Loucy (cell line): Measurements from ENCODE around the gene CNTNAP2.

Experiments used
- H2AFZ ChIP-seq: fragments of 200-600 bp; sonication (generic); 2 replicates; pipeline ENCODE4 v1.6.0; 2016; ENCODE audit warnings: antibody characterized with exemption, mild to moderate bottlenecking, low read length, moderate library complexity
- H3F3A ChIP-seq: fragments of 200-600 bp; 2 replicates; pipeline ENCODE4 v1.6.0; 2016; ENCODE audit warnings: antibody characterized with exemption, low read depth, mild to moderate bottlenecking
- H3K27me3 ChIP-seq: fragments of 200-600 bp; sonication (generic); 2 replicates; pipeline ENCODE4 v1.6.1; 2014; ENCODE audit warnings: low read length, mild to moderate bottlenecking; ENCODE audit not compliant: insufficient read depth, poor library complexity, severe bottlenecking
- H3K36me3 ChIP-seq: fragments of 200-600 bp; sonication (generic); 2 replicates; pipeline ENCODE4 v1.6.1; 2016; ENCODE audit warnings: low read length; ENCODE audit not compliant: insufficient read depth
- H3K4me1 ChIP-seq: fragments of 200-600 bp; sonication (generic); 2 replicates; pipeline ENCODE4 v1.5.1; 2014; ENCODE audit warnings: low read length, mild to moderate bottlenecking; ENCODE audit not compliant: insufficient read depth, poor library complexity, severe bottlenecking
- H3K4me2 ChIP-seq: fragments of 200-600 bp; sonication (generic); 2 replicates; pipeline ENCODE4 v1.6.0; 2014; ENCODE audit warnings: antibody characterized with exemption, low read length, low read depth, mild to moderate bottlenecking; ENCODE audit not compliant: poor library complexity, severe bottlenecking
- H3K4me3 ChIP-seq: fragments of 200-600 bp; sonication (generic); 2 replicates; pipeline ENCODE4 v1.5.1; 2014; ENCODE audit warnings: low read length, mild to moderate bottlenecking, mixed read lengths; ENCODE audit not compliant: poor library complexity, severe bottlenecking
- H3K79me2 ChIP-seq: fragments of 200-600 bp; sonication (generic); 2 replicates; pipeline ENCODE4 v1.6.1; 2014; ENCODE audit warnings: low read length; ENCODE audit not compliant: insufficient read depth
- H3K9ac ChIP-seq: fragments of 200-600 bp; sonication (generic); 2 replicates; pipeline ENCODE4 v1.6.0; 2014; ENCODE audit warnings: mild to moderate bottlenecking, low read depth, low read length, moderate library complexity; ENCODE audit not compliant: poor library complexity, severe bottlenecking
- H3K9me2 ChIP-seq: fragments of 200-600 bp; sonication (generic); replicated peaks from 2 replicates; pipeline ENCODE4 v1.6.1; 2016; ENCODE audit warnings: low read depth, low read length, mixed read lengths
- H3K9me3 ChIP-seq: fragments of 200-600 bp; sonication (generic); 2 replicates; pipeline ENCODE4 v1.6.1; 2014; ENCODE audit warnings: mild to moderate bottlenecking, antibody characterized with exemption, low read length, low read depth; ENCODE audit not compliant: insufficient read depth
- H4K20me1 ChIP-seq: fragments of 200-600 bp; sonication (generic); 2 replicates; pipeline ENCODE4 v1.6.0; 2014; ENCODE audit warnings: antibody characterized with exemption, low read length, mild to moderate bottlenecking; ENCODE audit not compliant: insufficient read depth, poor library complexity, severe bottlenecking
- EZH2phosphoT487 ChIP-seq: fragments of 200-600 bp; IDR thresholded peaks from 2 replicates; pipeline ENCODE4 v1.6.1; 2018; ENCODE audit warnings: antibody characterized with exemption, mild to moderate bottlenecking, moderate library complexity, borderline replicate concordance
- TF ChIP-seq, protein P1 (sequence below): fragments of 200-600 bp; sonication (generic); conservative IDR thresholded peaks from 2 replicates; pipeline ENCODE4 v1.5.1; 2014; ENCODE audit warnings: mild to moderate bottlenecking, antibody characterized with exemption, low read length

Gene CNTNAP2

GRCh38 chr7:147170341-147171012 lies 1053.9 kb downstream of the CNTNAP2 start:
- Histone ChIP-seq H3K4me2 (no peak overlapping the region), H3K9ac (no peak overlapping the region)
- TF ChIP-seq, protein P1, sequence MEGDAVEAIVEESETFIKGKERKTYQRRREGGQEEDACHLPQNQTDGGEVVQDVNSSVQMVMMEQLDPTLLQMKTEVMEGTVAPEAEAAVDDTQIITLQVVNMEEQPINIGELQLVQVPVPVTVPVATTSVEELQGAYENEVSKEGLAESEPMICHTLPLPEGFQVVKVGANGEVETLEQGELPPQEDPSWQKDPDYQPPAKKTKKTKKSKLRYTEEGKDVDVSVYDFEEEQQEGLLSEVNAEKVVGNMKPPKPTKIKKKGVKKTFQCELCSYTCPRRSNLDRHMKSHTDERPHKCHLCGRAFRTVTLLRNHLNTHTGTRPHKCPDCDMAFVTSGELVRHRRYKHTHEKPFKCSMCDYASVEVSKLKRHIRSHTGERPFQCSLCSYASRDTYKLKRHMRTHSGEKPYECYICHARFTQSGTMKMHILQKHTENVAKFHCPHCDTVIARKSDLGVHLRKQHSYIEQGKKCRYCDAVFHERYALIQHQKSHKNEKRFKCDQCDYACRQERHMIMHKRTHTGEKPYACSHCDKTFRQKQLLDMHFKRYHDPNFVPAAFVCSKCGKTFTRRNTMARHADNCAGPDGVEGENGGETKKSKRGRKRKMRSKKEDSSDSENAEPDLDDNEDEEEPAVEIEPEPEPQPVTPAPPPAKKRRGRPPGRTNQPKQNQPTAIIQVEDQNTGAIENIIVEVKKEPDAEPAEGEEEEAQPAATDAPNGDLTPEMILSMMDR, result no peak
- TF ChIP-seq EZH2phosphoT487, result no peak

DNA sequence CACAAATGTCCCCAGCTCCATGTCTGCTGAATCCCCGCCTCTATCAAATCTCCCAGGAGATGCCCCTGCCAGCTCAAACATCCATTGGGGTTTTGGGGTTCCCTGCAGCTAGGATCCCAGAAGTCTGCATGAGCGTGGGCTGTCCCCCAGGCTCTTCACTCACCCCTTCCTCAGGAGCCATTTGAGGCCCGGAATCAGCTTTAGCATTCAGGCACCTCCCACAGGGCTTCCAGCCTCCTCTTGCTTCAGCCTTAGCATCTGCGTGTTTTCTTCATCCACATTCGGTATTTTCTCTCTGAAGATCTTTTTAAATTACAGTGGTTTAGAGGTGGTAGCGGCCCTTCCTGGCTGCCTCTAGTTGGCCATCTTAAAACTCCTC lies 1054.4 kb downstream of the CNTNAP2 start:
- Histone ChIP-seq H3K4me2 (no peak overlapping the region), H3K27me3 (no peaks in the 10 kb centered on the region), H3K4me1 (no peaks in the 10 kb centered on the region), H3K9me3 (no peaks in the 10 kb centered on the region), H3K79me2 (no peaks in the 10 kb centered on the region), H3K9me2 (no peaks in the 10 kb centered on the region), H3K9ac (no peak overlapping the region), H3K36me3 (no peaks in the 10 kb centered on the region), H3K4me3 (no peak overlapping the region), H4K20me1 (no peaks in the 10 kb centered on the region), H2AFZ (no peak overlapping the region), H3F3A (no peaks in the 10 kb centered on the region)
- TF ChIP-seq, protein P1, result no peak
- TF ChIP-seq EZH2phosphoT487, result no peak

More at GRCh38 chr7:147170341-147171012, 1053.9 kb downstream of the CNTNAP2 start:
- no peak overlapping the region for H3K4me3 ChIP-seq
- H3K4me1 ChIP-seq, result no peaks in the 10 kb centered on the region
- no peaks in the 10 kb centered on the region for H3K9me3 ChIP-seq
- H3K79me2 ChIP-seq, result no peaks in the 10 kb centered on the region
- no peaks in the 10 kb centered on the region for H3F3A ChIP-seq
- no peaks in the 10 kb centered on the region for H3K9me2 ChIP-seq
- no peak overlapping the region for H2AFZ ChIP-seq
- H3K36me3 ChIP-seq, result no peaks in the 10 kb centered on the region
- no peaks in the 10 kb centered on the region for H4K20me1 ChIP-seq
- no peaks in the 10 kb centered on the region for H3K27me3 ChIP-seq

- H3K27me3 ChIP-seq, result no peaks in the 10 kb centered on the region
- H3K36me3 ChIP-seq, result no peaks in the 10 kb centered on the region
- peaks cover 5% of the 10 kb centered on the region; the same call in 1 of the 2 replicates for H3K9me2 ChIP-seq
- no peaks in the 10 kb centered on the region for H3K79me2 ChIP-seq
- no peak overlapping the region for H3K4me3 ChIP-seq
- no peaks in the 10 kb centered on the region for H3K9me3 ChIP-seq
- TF ChIP-seq, protein P1, result no peak
- no peak for TF ChIP-seq EZH2phosphoT487
- no peak overlapping the region for H2AFZ ChIP-seq
- H3K4me2 ChIP-seq, result no peak overlapping the region
- H3K4me1 ChIP-seq, result no peaks in the 10 kb centered on the region
- H4K20me1 ChIP-seq, result no peaks in the 10 kb centered on the region
- no peak overlapping the region for H3K9ac ChIP-seq
- no peaks in the 10 kb centered on the region for H3F3A ChIP-seq
Measured at GRCh38 chr7:147173883-147174282, 1057.3 kb downstream of the CNTNAP2 start.
